AG08395 (cell line): Measurements from ENCODE around the gene DNAJC6.
"Not testable (repeated sequence)": the region's sequence is repeated elsewhere in the genome, so short reads cannot be mapped to it uniquely, and the experiment has no call there.

Experiments used
- DNase-seq: peaks from one replicate; pipeline ENCODE4 v3.0.0; 2012; ENCODE audit warnings: mixed read lengths, low spot score

Gene DNAJC6

GRCh38 chr1:65357291-65357960 is 48.1 kb downstream of the DNAJC6 start:
- DNase-seq = no peak

DNA sequence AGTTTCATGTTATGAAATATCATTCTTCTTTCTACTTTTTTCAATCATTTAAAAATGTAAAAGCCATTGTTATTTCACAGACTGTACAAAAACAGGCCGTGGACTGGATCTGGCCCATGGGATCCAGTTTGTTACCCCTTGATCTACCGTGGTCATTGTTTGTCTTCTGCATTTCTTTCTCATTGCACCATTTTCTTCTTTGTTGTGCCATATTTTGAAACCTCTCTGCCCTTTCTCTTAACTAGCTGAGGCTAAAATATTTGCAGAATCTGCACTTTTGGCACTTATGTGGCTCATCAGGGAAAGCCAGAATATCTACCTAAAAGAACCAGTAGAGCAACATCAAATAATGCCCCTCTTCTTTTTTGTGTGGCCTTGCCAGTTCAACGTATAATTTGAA is 50.5 kb downstream of the DNAJC6 start:
- no peak for DNase-seq

- DNase-seq = no peak
Measured at GRCh38 chr1:65360648-65361047, 51.3 kb downstream of the DNAJC6 start.

DNA sequence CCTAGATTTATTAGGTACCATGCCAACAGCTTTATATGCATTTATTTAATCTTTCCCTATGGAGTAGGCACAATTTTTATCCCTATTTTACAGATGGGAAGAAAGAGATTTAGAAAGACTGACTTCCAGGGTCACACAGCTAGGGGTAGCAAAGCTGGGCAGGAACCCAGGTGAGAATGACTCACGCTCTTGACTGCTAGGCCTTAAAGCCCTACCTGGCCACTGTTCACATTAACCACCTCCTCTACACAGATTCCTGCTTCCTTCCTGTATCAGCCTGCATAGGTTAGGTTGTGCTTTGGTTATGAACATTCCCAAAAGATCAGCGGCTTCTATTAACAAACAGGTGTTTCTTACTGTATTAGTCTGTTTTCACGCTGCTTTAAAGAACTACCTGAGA is 53.2 kb downstream of the DNAJC6 start:
- DNase-seq = no peak

- no peak for DNase-seq
Measured at GRCh38 chr1:65363484-65363883, 54.1 kb downstream of the DNAJC6 start.

- no peak for DNase-seq
Measured at GRCh38 chr1:65368403-65368802, 59.1 kb downstream of the DNAJC6 start.

GRCh38 chr1:65371544-65371943 is 62.2 kb downstream of the DNAJC6 start:
- DNase-seq = no peak

DNA sequence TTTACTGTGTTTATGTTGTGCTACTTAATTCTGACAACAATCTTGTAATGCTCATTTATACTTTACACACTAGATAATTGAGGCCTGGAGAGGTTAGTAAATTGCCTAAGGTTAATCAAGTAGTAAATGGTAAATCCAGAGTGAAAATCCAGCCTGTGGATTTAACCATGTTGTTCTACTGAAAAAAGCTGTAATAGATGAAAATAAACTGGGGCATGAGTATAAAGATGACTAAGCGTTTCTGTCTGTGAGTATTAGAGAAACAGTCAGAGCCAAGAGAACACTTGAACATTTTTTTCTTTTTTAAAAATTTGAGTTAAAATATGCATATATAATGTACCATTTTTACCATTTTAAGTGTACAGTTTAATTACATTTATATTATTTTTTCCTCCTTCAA is 63.2 kb downstream of the DNAJC6 start:
- peak; percentile 39 for DNase-seq

DNA sequence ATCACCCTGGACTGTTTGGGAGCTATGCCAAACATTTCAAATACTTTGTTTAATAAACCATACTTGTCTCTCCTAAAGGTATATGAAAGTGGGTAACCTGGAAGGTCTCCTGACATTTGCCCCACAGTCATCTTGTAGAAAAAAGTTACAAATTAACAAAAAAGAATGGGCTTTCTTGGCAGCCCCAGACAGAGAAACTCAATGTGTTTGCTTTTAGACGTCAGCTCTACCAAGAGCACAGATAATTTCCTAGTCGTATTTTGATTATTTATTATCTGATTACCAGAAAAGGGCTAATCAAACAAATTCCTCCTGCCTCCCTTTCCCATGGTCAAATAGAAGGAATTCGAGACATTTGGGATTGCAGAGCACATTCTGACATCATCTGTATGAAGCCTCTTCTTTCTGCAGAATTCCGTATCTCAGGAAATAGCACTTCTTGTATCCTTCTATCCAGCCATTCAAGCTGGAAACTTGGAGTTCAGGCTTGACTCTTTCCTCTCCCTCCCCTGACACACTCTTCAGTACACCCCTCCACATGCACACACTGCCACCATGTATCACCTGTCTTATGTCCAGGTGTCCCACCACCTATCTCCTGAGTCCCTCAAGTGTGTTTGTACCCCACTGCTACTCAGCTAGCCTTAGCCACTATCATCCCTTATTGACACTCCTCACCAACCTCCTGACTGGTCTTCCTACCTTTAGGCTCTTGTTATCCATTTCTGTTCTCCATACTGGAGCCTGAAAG is 68.3 kb downstream of the DNAJC6 start:
- no peak for DNase-seq

GRCh38 chr1:65378247-65378946 is 69.1 kb downstream of the DNAJC6 start:
- DNase-seq = no peak

- DNase-seq = not testable (repeated sequence)
Measured at GRCh38 chr1:65384426-65384825, 75.1 kb downstream of the DNAJC6 start.

DNA sequence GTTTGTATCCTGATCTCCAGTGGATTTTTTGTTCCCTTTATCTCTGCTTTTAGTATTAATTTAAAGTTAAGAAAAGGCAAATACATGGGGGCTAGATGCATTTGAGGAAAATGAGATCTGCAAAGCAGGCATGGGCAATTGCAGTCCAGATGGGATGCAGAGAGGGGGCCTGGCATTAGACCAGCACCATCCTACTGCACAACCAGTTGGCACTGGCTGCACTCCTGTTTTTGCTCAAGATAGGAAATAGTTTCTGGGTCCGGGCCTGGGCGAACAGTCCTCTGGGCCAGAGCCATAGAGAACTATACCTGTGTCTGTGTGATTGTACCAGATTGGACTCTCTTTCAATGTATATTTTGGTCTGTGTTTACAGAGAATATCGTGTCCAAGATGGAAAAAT is 77.1 kb downstream of the DNAJC6 start:
- DNase-seq = no peak

GRCh38 chr1:65387821-65388220 is 78.5 kb downstream of the DNAJC6 start:
- DNase-seq = no peak

- no peak for DNase-seq
Measured at GRCh38 chr1:65388908-65389695, 79.8 kb downstream of the DNAJC6 start.

DNA sequence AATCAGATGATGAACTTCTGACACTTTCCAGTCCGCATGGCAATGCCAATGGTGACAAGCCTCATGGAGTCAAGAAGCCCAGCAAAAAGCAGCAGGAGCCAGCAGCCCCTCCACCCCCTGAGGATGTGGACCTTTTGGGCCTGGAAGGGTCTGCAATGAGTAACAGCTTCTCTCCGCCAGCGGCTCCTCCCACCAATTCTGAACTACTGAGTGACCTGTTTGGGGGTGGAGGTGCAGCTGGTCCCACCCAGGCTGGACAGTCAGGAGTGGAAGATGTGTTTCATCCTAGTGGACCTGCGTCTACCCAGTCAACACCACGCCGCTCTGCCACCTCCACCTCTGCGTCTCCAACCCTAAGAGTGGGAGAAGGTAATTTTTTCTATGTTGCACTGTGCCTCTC is 83.2 kb downstream of the DNAJC6 start:
- DNase-seq = no peak

- DNase-seq = peak; percentile 20
Measured at GRCh38 chr1:65393347-65393746, 84.0 kb downstream of the DNAJC6 start.

- DNase-seq = no peak
Measured at GRCh38 chr1:65393928-65394327, 84.6 kb downstream of the DNAJC6 start.

DNA sequence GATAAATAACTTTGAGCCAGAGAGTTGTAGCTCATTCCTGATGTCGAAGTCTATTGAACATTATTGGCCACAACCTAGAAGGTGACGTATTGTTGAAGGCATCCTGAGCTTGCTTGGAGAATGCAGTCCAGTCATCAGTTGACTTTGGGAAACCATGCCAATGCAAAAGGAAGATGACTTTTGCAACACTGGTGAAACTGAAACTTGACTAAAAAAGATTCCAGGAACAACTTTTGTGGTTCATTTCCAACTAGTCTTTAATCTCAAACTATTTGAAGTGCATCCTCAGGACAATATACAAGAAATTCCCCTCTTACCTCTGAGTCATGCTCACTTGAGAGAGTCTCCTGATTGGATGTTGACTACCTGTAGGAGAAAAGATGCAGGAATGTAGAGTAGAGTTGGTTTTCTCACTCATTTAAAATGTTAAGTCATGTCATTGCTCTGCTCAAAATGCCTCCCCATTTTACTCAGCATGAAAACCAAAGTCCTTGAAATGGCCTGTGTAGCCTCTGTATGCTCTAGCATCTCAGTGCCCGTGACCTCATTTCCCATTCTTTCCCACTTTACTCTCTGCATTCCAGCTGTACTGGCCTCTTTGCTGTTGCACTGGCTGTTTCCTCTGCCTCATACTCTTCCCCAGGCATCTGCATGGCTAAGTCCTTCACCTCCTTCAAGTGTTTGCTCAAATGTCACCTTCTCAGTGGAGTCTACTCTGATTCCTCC is 86.7 kb downstream of the DNAJC6 start:
- peak; percentile 46 for DNase-seq

- no peak for DNase-seq
Measured at GRCh38 chr1:65398083-65398482, 88.7 kb downstream of the DNAJC6 start.

GRCh38 chr1:65399003-65399402 is 89.7 kb downstream of the DNAJC6 start:
- DNase-seq = no peak

DNA sequence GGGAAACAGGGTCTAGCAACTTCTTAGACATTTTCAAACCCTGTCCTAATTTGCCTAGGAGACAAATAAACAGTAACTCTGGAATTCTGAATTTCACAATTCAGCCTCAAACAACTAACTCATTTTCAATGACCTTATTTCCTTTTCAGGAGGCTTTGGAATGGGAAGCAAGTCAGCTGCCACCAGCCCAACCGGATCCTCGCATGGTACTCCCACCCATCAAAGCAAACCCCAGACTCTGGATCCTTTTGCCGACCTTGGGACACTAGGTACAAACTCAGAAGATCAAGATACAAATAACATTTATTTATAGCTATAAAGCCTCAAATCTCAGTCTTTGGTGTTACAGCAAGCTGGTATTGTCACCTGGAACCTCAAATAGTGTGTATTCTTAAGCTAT is 92.3 kb downstream of the DNAJC6 start:
- DNase-seq = no peak

DNA sequence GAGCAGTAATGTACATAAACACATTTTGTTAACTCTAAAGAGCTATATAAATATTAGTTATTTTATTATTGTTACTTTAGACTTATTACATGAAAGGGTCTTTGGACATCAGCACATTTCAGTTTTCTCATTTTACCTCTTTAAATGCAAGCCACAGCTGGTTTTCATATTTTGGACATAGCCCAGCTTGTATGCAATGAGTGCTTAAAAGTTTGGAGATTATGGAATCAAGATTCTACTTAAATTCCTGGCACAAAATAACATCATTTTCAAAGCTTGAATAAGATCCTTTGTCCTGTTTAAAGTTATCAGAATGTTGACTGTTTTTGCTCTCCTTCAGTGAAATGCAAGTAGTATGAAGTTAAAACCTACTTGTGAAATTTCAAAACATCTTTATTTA is 95.6 kb downstream of the DNAJC6 start:
- no peak for DNase-seq
